Spleen (tissue), 11 donors: ENCODE measurements around the gene DEFB114. TPM values are rescaled to one million over a fixed set of nuclear protein-coding genes. Genes with fewer than 3 reads are reported as not detected.

Experiments used
- DNase-seq: peaks from one replicate; pipeline ENCODE4 v3.0.0-alpha.2; 2020
- H3K27ac ChIP-seq, 8 donors: fragments of 200-600 bp; sonication (generic) in 7 of 8; 1 replicate in 4 of 8; 2 replicates in 4 of 8; pipeline versions ENCODE4 v1.5.0 to v1.8.0; 2016 to 2021; ENCODE audit warnings: inconsistent platforms in 4 of 8, mild to moderate bottlenecking in 4 of 8, moderate library complexity in 1 of 8
- H3K27me3 ChIP-seq, 7 donors: fragments of 200-600 bp; sonication (generic) in 6 of 7; replicated peaks in 1 of 7; 1 replicate in 4 of 7; 2 replicates in 3 of 7; pipeline versions ENCODE4 v1.5.0 to v1.8.0; 2016 to 2021; ENCODE audit warnings: inconsistent platforms in 3 of 7, mild to moderate bottlenecking in 1 of 7
- H3K36me3 ChIP-seq, 6 donors: fragments of 200-600 bp; sonication (generic) in 5 of 6; 1 replicate in 4 of 6; 2 replicates in 2 of 6; pipeline versions ENCODE4 v1.5.0 to v1.8.0; 2016 to 2021; ENCODE audit warnings: inconsistent platforms in 2 of 6
- H3K4me1 ChIP-seq, 6 donors: fragments of 200-600 bp; sonication (generic) in 5 of 6; 1 replicate in 3 of 6; 2 replicates in 3 of 6; pipeline versions ENCODE4 v1.5.0 to v1.8.0; 2016 to 2021; ENCODE audit warnings: inconsistent platforms in 3 of 6
- H3K4me3 ChIP-seq, 8 donors: fragments of 200-600 bp; sonication (generic) in 7 of 8; 1 replicate in 4 of 8; 2 replicates in 4 of 8; pipeline versions ENCODE4 v1.5.0 to v1.8.0; 2016 to 2021; ENCODE audit warnings: inconsistent platforms in 4 of 8, mild to moderate bottlenecking in 4 of 8, moderate library complexity in 2 of 8
- H3K9me3 ChIP-seq, 8 donors: fragments of 200-600 bp; sonication (generic) in 7 of 8; 1 replicate in 4 of 8; 2 replicates in 4 of 8; pipeline versions ENCODE4 v1.5.0 to v1.8.0; 2016 to 2021; ENCODE audit warnings: inconsistent platforms in 4 of 8
- POLR2A ChIP-seq, 3 donors: fragments of 450-650 bp; IDR thresholded peaks; one replicate each; pipeline ENCODE4 v1.5.1; 2017; ENCODE audit warnings: antibody characterized with exemption in 3 of 3, mild to moderate bottlenecking in 1 of 3
- POLR2AphosphoS5 ChIP-seq, 3 donors: sonication (generic); formaldehyde crosslinking; IDR thresholded peaks; one replicate each; pipeline ENCODE4 v1.5.1; 2017; ENCODE audit warnings: antibody characterized with exemption in 3 of 3
- WGBS, 5 donors: extraction: QIAGEN DNeasy Blood & Tissue Kit in 3 of 5; methylation state at CpG; one replicate each; pipeline versions ENCODE4 v1.1.5 to v1.1.7; 2013 to 2018; 5-methylcytosine and 5-hydroxymethylcytosine counted together
- intact Hi-C: fragments of 100-400 bp; cut with DNase I; formaldehyde crosslinking; loops from one replicate; pipeline ENCODE4 v1.15.0; 2023; ENCODE audit warnings: low total_unique reads
- polyA plus RNA-seq, 3 donors: library from polyadenylated mRNA; stranded (reverse); fragments of 200-250 nt; gene quantifications; one replicate each; pipeline ENCODE4 v1.2.1, GENCODE V29; 2013
- total RNA-seq, 7 donors: library from RNA; depleted of rRNA in 3 of 7; stranded (reverse); fragments of >200 nt in 3 of 7; fragmentation: NEBNext Ultra II Directional in 4 of 7; extraction: Animal tissue kit (Norgen Biotek cat#: 25700) in 4 of 7; gene quantifications; one replicate each; pipeline versions ENCODE4 v1.1.0 to v1.2.1, GENCODE V29; 2016 to 2021
- TF ChIP-seq, protein P1 (sequence below), 11 experiments: fragments of 200-600 bp in 7 of 11; fragments of 450-650 bp in 4 of 11; sonication (generic) in 4 of 11; IDR thresholded peaks in 8 of 11; conservative IDR thresholded peaks in 3 of 11; 1 replicate in 7 of 11; 2 replicates in 4 of 11; pipeline versions ENCODE4 v1.4.0 to v1.8.0; 2016 to 2021; ENCODE audit warnings: antibody characterized with exemption in 11 of 11, inconsistent platforms in 4 of 11, mild to moderate bottlenecking in 1 of 11
- donor health status: healthy with polysubstance abuse.
- donor health status: DM: no; HTN: no; CAD: no; lungs with moderate emphysema.
- donor health status: DM: no; HTN: no; CAD: no.
- donor health status: Bipolar disorder and iron deficiency.
- donor health status: healthy.
- donor health status: DM: no; HTN: no; CAD: no.
- donor health status: DM: yes; HTN: yes; CAD: no.

DEFB114 gene
- total and polyA plus RNA-seq, 10 donors: not detected

DNA sequence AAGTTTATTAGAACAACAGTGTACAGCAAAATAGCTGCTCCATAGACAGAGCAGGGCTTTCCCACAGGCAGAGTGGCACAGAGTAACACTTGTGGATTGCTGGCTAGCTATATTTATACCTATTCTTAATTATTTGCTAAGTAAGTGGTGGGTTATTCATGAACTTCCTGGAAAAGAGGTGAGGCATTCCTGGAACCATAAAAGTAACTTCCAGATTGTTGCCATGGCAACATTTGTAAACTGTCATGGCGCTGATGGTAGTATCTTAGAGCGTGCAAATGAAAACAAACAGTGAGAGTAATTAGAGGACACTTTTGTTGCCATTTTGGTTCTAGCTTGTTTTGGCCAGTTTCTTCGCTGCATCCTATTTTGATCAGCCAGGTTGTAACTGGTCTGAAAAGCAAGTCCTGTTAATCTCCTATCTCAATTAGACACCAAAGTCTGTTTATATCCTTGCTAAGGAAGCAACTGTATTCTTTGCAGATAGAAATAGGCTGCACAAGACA lies 23.9 kb downstream of the DEFB114 start:
- no peak for DNase-seq
- Histone ChIP-seq H3K27me3 (no peaks in the 10 kb centered on the region), H3K4me1 (no peaks in the 10 kb centered on the region), H3K36me3 (no peaks in the 10 kb centered on the region), H3K4me3 (no peak overlapping the region), H3K27ac (no peak overlapping the region), H3K9me3 (peaks cover 0 to 12% (median 7%) of the 10 kb centered on the region in 8 donors)
- whole genome bisulfite sequencing, 5 donors: 64 to 83% (median 71%) methylated on average over 3 of the region's 3 CpGs
- no peak for TF ChIP-seq POLR2A (IDR thresholded peaks at IDR 0.05)
- intact Hi-C loops: no loop called here

DNA sequence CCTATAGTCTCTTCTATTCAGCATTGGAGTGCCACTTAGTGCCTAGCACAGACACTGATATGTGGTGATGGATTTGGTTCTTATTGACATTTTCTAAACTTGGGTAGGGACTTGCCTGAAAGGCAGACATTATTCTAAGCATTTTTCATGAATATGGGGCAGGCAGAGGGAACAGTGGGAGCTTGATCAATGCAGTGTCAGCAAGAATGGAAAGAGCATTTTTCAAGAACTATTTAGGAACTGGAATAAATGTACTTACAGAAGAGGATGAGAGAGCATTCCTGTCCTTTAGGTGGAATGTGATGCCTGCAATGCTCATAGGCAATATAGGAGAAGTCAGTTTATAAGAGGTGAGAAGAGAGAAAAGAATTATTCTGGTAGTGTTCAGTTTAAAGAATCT lies 26.2 kb downstream of the DEFB114 start:
- DNase-seq: no peak
- Histone ChIP-seq H3K4me3 (no peak overlapping the region), H3K36me3 (no peaks in the 10 kb centered on the region), H3K4me1 (no peaks in the 10 kb centered on the region), H3K27ac (no peak overlapping the region), H3K9me3 (no peaks in the 10 kb centered on the region), H3K27me3 (no peaks in the 10 kb centered on the region)
- TF ChIP-seq, protein P1, sequence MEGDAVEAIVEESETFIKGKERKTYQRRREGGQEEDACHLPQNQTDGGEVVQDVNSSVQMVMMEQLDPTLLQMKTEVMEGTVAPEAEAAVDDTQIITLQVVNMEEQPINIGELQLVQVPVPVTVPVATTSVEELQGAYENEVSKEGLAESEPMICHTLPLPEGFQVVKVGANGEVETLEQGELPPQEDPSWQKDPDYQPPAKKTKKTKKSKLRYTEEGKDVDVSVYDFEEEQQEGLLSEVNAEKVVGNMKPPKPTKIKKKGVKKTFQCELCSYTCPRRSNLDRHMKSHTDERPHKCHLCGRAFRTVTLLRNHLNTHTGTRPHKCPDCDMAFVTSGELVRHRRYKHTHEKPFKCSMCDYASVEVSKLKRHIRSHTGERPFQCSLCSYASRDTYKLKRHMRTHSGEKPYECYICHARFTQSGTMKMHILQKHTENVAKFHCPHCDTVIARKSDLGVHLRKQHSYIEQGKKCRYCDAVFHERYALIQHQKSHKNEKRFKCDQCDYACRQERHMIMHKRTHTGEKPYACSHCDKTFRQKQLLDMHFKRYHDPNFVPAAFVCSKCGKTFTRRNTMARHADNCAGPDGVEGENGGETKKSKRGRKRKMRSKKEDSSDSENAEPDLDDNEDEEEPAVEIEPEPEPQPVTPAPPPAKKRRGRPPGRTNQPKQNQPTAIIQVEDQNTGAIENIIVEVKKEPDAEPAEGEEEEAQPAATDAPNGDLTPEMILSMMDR (IDR thresholded peaks at IDR 0.05 in 8 of 11, conservative IDR thresholded peaks at IDR 0.05 in 3 of 11): no peak
- TF ChIP-seq POLR2A (IDR thresholded peaks at IDR 0.05): no peak
- TF ChIP-seq POLR2AphosphoS5 (IDR thresholded peaks at IDR 0.05): no peak
- intact Hi-C loops: no loop called here

DNA sequence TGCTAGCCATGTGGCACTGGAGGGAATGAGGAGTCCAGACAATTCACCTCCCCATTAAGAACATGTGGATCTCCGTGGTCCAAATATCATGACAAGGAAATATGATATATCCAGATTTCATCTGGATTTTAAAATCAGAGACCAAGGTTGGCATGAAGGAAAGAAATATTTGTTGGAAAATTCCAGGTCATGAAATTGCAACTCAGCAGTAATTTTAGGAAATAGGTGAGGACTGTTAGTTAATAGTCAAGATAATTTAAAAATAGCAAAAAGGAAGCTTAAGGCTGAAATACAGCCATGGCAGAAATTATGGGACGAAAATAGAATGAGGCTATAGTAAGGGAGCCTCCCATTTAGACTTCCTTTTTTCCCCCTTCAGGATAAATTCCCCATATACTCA lies 26.9 kb downstream of the DEFB114 start:
- no peak for TF ChIP-seq POLR2AphosphoS5 (IDR thresholded peaks at IDR 0.05)
- TF ChIP-seq POLR2A (IDR thresholded peaks at IDR 0.05): no peak
- TF ChIP-seq, protein P1 (IDR thresholded peaks at IDR 0.05 in 8 of 11, conservative IDR thresholded peaks at IDR 0.05 in 3 of 11): no peak
- H3K36me3 ChIP-seq: no peaks in the 10 kb centered on the region
- no peaks in the 10 kb centered on the region for H3K9me3 ChIP-seq
- intact Hi-C loops: no loop called here
- H3K4me1 ChIP-seq: no peaks in the 10 kb centered on the region
- H3K4me3 ChIP-seq: no peak overlapping the region
- no peaks in the 10 kb centered on the region for H3K27me3 ChIP-seq
- H3K27ac ChIP-seq: no peak overlapping the region
- DNase-seq: no peak
- 43 to 69% (median 62%) methylated on average over 2 of the region's 2 CpGs for WGBS, 5 donors

DNA sequence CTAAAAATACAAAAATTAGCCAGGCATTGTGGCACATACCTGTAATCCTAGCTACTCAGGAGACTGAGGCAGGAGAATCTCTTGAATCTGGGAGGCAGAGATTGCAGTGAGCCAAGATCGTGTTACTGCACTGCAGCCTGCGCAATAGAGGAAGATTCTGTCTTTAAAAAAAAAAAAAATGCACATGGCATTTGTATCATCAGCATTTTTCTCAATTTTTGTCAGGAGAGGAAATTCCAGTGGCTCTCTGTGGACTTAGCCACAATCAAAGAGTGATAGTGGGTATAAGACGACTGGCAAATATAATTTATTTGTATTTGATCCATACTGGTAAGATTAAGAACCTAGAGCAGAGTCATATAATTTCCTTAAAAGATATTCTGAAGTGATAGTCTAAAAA lies 28.6 kb downstream of the DEFB114 start:
- no peak for DNase-seq
- Histone ChIP-seq H3K27ac (no peak overlapping the region), H3K9me3 (no peaks in the 10 kb centered on the region), H3K36me3 (no peaks in the 10 kb centered on the region), H3K27me3 (no peaks in the 10 kb centered on the region), H3K4me1 (no peaks in the 10 kb centered on the region), H3K4me3 (no peak overlapping the region)
- no peak for TF ChIP-seq POLR2A (IDR thresholded peaks at IDR 0.05)
- no peak for TF ChIP-seq POLR2AphosphoS5 (IDR thresholded peaks at IDR 0.05)
- TF ChIP-seq, protein P1 (IDR thresholded peaks at IDR 0.05 in 8 of 11, conservative IDR thresholded peaks at IDR 0.05 in 3 of 11): no peak
- intact Hi-C loops: no loop called here
- 72 to 90% (median 80%) methylated on average over 3 of the region's 3 CpGs for WGBS, 5 donors

DNA sequence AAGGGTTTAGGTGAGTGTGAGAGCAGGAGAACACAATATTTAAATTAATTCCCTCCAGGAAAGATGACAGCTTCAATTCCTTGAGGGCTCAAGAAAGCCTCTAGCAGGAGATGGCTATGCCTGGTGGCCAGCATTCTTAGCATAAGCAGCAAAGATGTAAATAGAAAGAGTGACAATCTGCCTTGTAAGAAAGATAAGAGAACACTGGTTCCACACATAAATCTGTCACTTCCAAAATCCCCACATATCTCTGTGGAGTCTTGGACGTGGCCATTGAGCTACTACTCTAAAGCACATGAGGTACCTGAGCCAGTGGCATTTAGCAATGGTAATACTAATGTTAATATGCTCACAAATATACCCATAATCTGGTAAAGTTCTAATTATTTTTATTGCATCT lies 29.2 kb downstream of the DEFB114 start:
- WGBS, 5 donors: 44 to 88% (median 54%) methylated on average over 1 of the region's 1 CpG
- intact Hi-C loops: no loop called here
- H3K4me3 ChIP-seq: no peak overlapping the region
- no peaks in the 10 kb centered on the region for H3K36me3 ChIP-seq
- H3K4me1 ChIP-seq: no peaks in the 10 kb centered on the region
- no peaks in the 10 kb centered on the region for H3K9me3 ChIP-seq
- DNase-seq: no peak
- TF ChIP-seq POLR2A (IDR thresholded peaks at IDR 0.05) (no peak), POLR2AphosphoS5 (IDR thresholded peaks at IDR 0.05) (no peak)
- TF ChIP-seq, protein P1 (IDR thresholded peaks at IDR 0.05 in 8 of 11, conservative IDR thresholded peaks at IDR 0.05 in 3 of 11): no peak
- no peak overlapping the region for H3K27ac ChIP-seq
- H3K27me3 ChIP-seq: no peaks in the 10 kb centered on the region
